ENCODE results near the gene CASD1. TPM values are rescaled to one million over a fixed set of nuclear protein-coding genes. Genes with fewer than 3 reads are reported as not detected.

Gene CASD1
- total and polyA plus RNA-seq, 10 of the 15 experiments (the other 5 are each of a cell fraction or from before 2014, with no cell fraction given) = 4.0 to 18.6 (median 10.7) TPM

- no peak for TF ChIP-seq PKNOX1 (IDR thresholded peaks at IDR 0.05)
- peak; percentile 64 for TF ChIP-seq ATF2 (IDR thresholded peaks at IDR 0.05; ENCODE audit: low read length)
- no peak for TF ChIP-seq ZNF622 (IDR thresholded peaks at IDR 0.05)
- no peak for TF ChIP-seq NR2F1 (conservative IDR thresholded peaks at IDR 0.05)
- no peak for TF ChIP-seq RAD51 (IDR thresholded peaks at IDR 0.05)
- TF ChIP-seq IKZF2 (IDR thresholded peaks at IDR 0.05) = no peak
- no peak for TF ChIP-seq RB1 (IDR thresholded peaks at IDR 0.05; ENCODE audit: borderline replicate concordance)
- no peak for TF ChIP-seq YBX1 (IDR thresholded peaks at IDR 0.05)
- no peak for TF ChIP-seq SP1 (IDR thresholded peaks at IDR 0.05; ENCODE audit: low read depth, low read length)
- no peak for TF ChIP-seq CHD2 (IDR thresholded peaks at IDR 0.05; ENCODE audit: borderline replicate concordance, low read depth, low read length)
- TF ChIP-seq FOS (IDR thresholded peaks at IDR 0.05; ENCODE audit: borderline replicate concordance, extremely low read depth, insufficient read length) = no peak
- TF ChIP-seq POLR2AphosphoS5 (IDR thresholded peaks at IDR 0.05; ENCODE audit: low read length) = no peak
- TF ChIP-seq E4F1 (IDR thresholded peaks at IDR 0.05; ENCODE audit: borderline replicate concordance, partially characterized antibody) = no peak
- TF ChIP-seq, protein P1, sequence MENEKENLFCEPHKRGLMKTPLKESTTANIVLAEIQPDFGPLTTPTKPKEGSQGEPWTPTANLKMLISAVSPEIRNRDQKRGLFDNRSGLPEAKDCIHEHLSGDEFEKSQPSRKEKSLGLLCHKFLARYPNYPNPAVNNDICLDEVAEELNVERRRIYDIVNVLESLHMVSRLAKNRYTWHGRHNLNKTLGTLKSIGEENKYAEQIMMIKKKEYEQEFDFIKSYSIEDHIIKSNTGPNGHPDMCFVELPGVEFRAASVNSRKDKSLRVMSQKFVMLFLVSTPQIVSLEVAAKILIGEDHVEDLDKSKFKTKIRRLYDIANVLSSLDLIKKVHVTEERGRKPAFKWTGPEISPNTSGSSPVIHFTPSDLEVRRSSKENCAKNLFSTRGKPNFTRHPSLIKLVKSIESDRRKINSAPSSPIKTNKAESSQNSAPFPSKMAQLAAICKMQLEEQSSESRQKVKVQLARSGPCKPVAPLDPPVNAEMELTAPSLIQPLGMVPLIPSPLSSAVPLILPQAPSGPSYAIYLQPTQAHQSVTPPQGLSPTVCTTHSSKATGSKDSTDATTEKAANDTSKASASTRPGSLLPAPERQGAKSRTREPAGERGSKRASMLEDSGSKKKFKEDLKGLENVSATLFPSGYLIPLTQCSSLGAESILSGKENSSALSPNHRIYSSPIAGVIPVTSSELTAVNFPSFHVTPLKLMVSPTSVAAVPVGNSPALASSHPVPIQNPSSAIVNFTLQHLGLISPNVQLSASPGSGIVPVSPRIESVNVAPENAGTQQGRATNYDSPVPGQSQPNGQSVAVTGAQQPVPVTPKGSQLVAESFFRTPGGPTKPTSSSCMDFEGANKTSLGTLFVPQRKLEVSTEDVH (IDR thresholded peaks at IDR 0.05; ENCODE audit: low read depth, partially characterized antibody) = no peak
- TF ChIP-seq, protein P2, sequence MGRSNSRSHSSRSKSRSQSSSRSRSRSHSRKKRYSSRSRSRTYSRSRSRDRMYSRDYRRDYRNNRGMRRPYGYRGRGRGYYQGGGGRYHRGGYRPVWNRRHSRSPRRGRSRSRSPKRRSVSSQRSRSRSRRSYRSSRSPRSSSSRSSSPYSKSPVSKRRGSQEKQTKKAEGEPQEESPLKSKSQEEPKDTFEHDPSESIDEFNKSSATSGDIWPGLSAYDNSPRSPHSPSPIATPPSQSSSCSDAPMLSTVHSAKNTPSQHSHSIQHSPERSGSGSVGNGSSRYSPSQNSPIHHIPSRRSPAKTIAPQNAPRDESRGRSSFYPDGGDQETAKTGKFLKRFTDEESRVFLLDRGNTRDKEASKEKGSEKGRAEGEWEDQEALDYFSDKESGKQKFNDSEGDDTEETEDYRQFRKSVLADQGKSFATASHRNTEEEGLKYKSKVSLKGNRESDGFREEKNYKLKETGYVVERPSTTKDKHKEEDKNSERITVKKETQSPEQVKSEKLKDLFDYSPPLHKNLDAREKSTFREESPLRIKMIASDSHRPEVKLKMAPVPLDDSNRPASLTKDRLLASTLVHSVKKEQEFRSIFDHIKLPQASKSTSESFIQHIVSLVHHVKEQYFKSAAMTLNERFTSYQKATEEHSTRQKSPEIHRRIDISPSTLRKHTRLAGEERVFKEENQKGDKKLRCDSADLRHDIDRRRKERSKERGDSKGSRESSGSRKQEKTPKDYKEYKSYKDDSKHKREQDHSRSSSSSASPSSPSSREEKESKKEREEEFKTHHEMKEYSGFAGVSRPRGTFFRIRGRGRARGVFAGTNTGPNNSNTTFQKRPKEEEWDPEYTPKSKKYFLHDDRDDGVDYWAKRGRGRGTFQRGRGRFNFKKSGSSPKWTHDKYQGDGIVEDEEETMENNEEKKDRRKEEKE (IDR thresholded peaks at IDR 0.05) = no peak
- TF ChIP-seq HSF1 (IDR thresholded peaks at IDR 0.05; ENCODE audit: low read depth, low read length) = no peak
- no peak for TF ChIP-seq NFYB (IDR thresholded peaks at IDR 0.05; ENCODE audit: insufficient read depth, low read depth, low read length)
- TF ChIP-seq JUNB (IDR thresholded peaks at IDR 0.05) = peak; percentile 48
- no peak for TF ChIP-seq CHD1 (IDR thresholded peaks at IDR 0.05; ENCODE audit: low read depth, low read length)
Observed at GRCh38 chr7:94556028-94556427, 46.4 kb downstream of the CASD1 start (continued).

Measured in GM12878 (cell line).